GM21717 (cell line): ENCODE measurements around the gene GALNT2.

Experiments
- ATAC-seq: cut with Tn5 transposase; IDR thresholded peaks from one replicate; pipeline ENCODE4 v1.9.1; 2021; ENCODE audit warnings: mild to moderate bottlenecking, moderate library complexity; ENCODE audit not compliant: unreplicated experiment

GALNT2 gene

GRCh38 chr1:230066466-230067404 lies at the start of gene GALNT2:
Gene GALNT2, plus strand, starts transcription at chr1:230067238. Its CDS starts 43 bp downstream, at chr1:230067281.
- ATAC-seq: peak; percentile 86

DNA sequence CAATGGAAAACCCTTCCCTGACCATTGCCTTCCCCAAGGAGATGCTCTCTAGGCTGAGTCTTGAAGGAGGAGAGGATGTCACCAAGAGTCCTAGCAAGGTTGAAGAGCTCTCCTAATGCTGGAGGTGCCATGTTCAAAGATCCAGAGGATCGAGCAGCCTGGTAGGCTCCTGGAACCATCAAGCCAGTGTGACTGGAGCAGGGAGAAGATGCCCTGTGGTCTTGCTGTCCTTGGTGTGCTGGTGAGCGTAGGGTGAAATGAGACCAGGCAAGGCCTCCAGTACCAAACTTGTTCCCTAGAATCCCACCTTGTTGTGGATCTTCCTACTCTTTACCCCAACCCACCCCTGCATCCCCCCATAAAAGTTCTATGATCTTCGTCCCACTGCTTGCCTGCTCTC lies 46.6 kb upstream of the GALNT2 start:
- ATAC-seq: no peak

DNA sequence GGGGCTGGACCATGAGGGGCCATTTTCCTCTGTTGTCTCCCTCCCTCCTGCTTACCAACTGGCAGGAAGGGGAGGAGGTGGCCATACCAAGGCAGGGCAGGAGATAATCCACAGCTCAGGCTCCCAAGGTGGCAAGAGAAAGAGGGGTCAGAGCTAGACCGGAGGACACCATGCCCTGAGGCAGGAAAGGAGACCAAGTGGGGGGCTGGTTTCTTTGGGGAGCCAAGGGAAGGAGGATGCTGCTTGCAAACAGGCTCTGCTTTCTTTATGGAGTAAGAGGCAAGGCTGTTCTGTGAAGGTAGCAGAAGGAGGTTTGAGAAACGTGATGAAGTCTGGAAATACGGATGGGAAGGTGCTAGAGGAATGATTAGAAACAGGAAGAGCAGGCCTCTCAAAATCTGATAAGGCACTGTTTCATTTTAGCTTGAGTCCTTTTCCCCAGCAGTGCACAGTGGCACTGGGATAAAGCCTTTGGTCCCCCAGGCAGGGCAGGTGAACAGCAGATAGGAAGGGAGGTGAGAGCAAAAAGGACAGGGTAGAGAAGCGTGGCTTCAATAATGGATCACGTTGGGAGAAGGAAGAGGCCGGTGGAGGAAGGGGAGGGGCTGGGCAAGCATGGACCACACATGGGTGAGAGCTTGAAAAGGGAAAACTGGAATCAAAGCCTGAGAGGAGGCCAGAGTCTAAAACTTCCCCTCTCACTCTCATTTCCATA lies 44.2 kb upstream of the GALNT2 start:
- no peak for ATAC-seq

- ATAC-seq: no peak
Measured at GRCh38 chr1:230025686-230026085, 41.4 kb upstream of the GALNT2 start.

DNA sequence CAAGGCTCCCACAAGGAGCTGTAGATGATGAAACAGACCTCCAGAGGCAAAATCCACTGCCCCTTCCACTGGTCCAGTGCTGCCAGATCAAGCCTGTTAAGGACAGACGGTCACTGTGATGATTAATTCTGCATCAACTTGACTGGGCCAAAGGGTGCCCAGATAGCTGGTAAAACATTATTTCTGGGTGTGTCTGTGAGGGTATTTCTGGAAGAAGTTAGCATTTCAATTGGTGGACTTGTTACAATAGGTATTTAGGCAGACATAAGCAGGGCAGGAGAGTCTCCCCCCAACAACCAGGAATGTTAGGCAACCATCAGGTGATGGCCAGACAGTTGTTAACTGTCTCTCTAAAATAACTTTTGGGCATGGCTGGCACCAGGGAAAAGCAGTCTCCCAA lies 40.9 kb upstream of the GALNT2 start:
- ATAC-seq: no peak

GRCh38 chr1:230026572-230026971 lies 40.5 kb upstream of the GALNT2 start:
- ATAC-seq: no peak

- no peak for ATAC-seq
Measured at GRCh38 chr1:230028602-230029223, 38.3 kb upstream of the GALNT2 start.

DNA sequence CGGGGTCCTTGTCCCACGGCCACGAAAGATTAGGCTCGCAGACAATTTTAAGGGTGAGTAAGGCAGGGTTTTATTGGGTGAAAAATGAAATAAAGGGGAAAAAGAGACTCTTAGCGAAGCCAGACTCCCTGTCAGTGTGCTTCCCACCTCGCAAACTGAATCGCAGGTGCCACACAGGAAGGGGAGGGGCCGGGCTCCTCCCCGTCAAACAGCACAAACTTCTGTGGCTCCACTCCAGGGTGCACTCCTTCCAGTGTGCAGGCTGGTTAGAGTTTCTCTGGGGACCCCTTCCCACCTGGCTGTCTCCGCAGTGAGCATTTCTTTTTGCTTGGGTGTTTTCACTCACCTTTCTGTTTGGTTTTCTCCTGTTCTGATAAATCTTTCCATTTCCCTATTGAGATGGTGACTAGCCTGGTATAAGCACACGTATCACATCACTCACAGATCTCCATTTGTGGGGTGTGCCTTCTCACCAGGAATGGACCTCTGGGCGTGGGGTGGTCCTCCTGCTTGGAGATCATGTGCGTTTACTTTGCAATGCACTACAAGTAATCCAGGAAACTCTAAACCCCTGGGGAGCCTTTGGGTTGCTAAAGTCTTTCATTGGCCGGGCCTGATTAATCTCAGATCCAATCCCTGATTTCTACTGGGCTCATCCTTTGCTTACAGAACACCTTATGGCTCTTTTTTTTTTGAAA lies 37.6 kb upstream of the GALNT2 start:
- no peak for ATAC-seq

DNA sequence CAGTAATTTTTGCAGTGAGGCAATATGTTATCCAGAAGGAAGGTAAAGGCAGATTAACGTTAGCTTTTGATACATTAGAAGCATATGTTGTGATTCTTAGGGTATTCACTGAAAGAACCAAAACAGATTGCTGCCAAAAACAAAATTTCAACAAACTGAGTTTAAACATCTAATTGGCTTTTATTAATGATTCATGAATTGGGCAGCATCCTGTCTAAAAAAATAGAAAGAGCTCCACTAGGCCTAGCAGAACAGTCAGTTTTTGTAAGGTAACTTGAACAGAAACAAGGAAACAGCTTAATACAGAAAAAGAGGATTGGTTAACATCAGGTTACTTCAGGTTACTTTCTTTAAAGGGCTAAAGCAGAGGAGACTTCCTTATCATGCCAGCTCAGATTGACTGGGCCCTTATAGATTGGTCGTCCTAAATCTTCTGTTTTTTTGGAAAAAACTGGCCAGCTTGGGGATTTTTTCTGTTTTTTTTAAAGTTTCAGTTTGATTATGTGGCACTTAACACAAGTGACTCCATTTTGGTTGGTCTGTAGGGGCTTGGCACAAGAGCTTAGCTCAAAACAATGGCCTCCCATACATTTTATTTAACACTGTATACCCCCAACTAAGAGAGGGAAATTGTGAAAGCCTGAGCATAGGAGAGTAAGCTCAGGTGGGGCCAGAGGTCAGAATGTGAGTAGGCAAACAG lies 36.8 kb upstream of the GALNT2 start:
- no peak for ATAC-seq

- no peak for ATAC-seq
Measured at GRCh38 chr1:230031131-230031530, 35.9 kb upstream of the GALNT2 start.

DNA sequence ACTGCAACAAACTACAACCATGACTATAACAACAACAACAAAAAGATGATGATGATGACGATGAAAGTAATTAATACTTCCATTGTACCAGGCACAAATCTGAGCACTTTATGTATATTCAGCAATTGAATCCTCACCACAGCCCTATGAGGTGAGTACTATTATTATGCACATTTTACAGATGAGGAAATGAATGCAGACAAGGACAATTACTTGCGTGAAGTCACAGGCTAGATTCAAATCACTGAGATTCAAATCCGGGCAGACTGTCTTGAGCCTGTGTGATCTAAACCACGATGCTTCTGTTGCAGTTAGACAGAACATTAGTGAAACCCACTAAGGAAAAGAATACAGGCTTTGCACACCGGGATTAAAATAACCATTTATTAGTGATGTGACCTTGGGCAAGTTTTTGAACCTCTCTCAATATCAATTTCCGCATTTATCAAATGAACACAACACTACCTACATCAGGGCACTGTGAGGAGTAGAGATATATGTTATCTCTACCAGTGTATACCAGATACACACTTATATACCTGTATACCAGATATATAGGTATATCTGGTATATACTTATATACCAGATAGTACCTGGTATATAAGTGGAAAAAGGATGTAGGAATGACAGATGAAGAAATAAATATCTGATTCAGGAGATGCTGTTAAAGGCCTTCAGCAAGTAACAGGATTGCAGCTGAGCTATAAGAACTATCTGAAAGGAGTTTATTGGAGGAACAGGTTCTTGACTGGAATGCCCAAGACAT lies 34.3 kb upstream of the GALNT2 start:
- ATAC-seq: no peak

- ATAC-seq: peak; percentile 59
Measured at GRCh38 chr1:230037261-230037660, 29.8 kb upstream of the GALNT2 start.

GRCh38 chr1:230040440-230040839 lies 26.6 kb upstream of the GALNT2 start:
- no peak for ATAC-seq

DNA sequence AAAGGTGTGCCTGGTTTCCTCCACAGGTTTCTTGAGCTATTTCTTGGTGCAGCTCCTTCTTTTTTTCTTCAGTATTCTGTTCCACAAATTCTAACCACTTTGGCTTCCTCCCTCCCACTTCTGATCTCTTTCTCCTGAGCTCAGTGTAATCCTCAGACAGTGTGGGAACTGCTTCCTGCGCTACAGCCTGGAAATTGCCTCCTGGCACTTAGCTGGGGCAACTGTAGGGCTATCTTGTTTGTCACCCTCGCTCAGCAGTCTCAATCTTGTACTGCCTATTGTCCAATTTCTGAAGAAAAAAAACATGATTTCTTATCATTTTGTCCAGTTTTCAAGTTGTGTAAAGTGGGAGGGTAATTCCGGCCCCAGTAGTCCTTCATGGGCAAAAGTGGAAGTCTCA lies 24.0 kb upstream of the GALNT2 start:
- no peak for ATAC-seq

GRCh38 chr1:230044729-230045128 lies 22.3 kb upstream of the GALNT2 start:
- ATAC-seq: no peak

DNA sequence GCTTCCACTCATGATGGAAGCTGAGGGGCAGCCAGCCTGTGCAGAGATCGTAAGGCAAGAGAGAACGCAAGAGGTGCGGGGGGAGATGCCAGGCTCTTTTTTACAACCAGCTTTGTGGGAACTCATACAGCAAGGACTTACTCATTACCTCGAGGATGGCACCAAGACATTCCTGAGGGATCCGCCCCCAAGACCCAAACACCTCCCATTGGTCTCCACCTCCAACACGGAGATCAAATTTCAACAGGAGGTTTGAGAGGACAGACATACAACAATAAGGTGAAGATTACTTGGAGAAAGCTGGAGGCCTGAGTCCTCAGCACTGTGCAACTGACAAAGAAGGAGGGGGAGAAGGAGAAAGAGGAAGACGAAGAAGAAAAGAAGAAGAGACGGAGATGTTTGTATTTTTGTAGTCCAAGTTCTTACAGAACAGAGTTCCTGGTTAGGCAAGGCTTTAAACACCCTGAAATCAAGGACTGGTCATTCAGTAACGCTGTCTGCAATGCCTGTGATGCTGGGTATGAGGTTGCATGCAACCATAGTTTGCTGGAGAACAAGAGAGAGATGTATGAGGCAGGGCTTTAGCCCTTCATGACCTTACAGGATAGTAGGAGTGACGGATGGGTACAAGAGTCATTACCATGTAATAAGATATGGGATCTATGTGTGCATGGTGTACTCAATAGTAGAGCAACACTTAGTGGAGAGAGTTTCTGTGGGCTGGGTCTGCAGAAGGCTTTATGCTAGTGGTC lies 19.7 kb upstream of the GALNT2 start:
- ATAC-seq: no peak

DNA sequence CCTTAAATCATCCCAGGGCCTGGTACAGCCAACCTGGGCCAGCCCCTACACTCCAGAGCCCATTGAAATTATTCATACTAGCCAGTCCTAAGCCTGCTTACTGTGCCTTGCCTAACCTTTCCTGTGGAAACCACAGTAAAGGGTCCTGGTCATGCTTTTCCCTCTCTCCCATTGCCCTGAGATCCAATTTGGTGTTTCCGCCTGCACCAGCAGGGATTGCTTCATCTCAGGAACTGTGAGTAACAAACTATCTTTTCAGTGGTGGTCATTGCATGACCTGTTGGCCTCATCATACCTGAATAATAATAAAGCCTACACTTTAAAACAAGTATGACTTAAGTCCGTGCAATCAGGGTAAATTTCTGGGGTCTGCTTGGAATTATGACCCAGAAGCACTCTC lies 18.7 kb upstream of the GALNT2 start:
- no peak for ATAC-seq

- no peak for ATAC-seq
Measured at GRCh38 chr1:230048922-230049321, 18.1 kb upstream of the GALNT2 start.

GRCh38 chr1:230049731-230050130 lies 17.3 kb upstream of the GALNT2 start:
- ATAC-seq: no peak
